AG08395 (cell line): Measurements from ENCODE around the gene C11orf21.

Source experiments
- DNase-seq: peaks from one replicate; pipeline ENCODE4 v3.0.0; 2012; ENCODE audit warnings: mixed read lengths, low spot score

Gene C11orf21

GRCh38 chr11:2320568-2321310 lies 19.0 kb upstream of the C11orf21 start:
- DNase-seq = no peak

GRCh38 chr11:2319791-2320472 lies 18.2 kb upstream of the C11orf21 start:
- no peak for DNase-seq

- DNase-seq = no peak
Measured at GRCh38 chr11:2318707-2319106, 17.0 kb upstream of the C11orf21 start.

- DNase-seq = no peak
Measured at GRCh38 chr11:2318123-2318522, 16.4 kb upstream of the C11orf21 start.

GRCh38 chr11:2317354-2318050 lies 15.8 kb upstream of the C11orf21 start:
- DNase-seq = no peak

GRCh38 chr11:2316963-2317244 lies 15.2 kb upstream of the C11orf21 start:
- DNase-seq = no peak

GRCh38 chr11:2316169-2316962 lies 14.6 kb upstream of the C11orf21 start:
- DNase-seq = no peak

- no peak for DNase-seq
Measured at GRCh38 chr11:2315395-2316168, 13.9 kb upstream of the C11orf21 start.

- peak; percentile 91 for DNase-seq
Measured at GRCh38 chr11:2314525-2315394, 13.0 kb upstream of the C11orf21 start.

GRCh38 chr11:2314136-2314524 lies 12.4 kb upstream of the C11orf21 start:
- DNase-seq = no peak

GRCh38 chr11:2313051-2313951 lies 11.6 kb upstream of the C11orf21 start:
- no peak for DNase-seq

GRCh38 chr11:2312232-2313042 lies 10.7 kb upstream of the C11orf21 start:
- peak; percentile 73 for DNase-seq

- no peak for DNase-seq
Measured at GRCh38 chr11:2311353-2312133, 9.8 kb upstream of the C11orf21 start.

- DNase-seq = no peak
Measured at GRCh38 chr11:2310786-2311352, 9.2 kb upstream of the C11orf21 start.

GRCh38 chr11:2310073-2310785 lies 8.5 kb upstream of the C11orf21 start:
- no peak for DNase-seq

GRCh38 chr11:2309251-2310072 lies 7.7 kb upstream of the C11orf21 start:
- no peak for DNase-seq
